ENCODE data around the gene SUCLG1.
"Not testable (repeated sequence)": the region's sequence is repeated elsewhere in the genome, so short reads cannot be mapped to it uniquely, and the experiment has no call there.

SUCLG1 gene

DNA sequence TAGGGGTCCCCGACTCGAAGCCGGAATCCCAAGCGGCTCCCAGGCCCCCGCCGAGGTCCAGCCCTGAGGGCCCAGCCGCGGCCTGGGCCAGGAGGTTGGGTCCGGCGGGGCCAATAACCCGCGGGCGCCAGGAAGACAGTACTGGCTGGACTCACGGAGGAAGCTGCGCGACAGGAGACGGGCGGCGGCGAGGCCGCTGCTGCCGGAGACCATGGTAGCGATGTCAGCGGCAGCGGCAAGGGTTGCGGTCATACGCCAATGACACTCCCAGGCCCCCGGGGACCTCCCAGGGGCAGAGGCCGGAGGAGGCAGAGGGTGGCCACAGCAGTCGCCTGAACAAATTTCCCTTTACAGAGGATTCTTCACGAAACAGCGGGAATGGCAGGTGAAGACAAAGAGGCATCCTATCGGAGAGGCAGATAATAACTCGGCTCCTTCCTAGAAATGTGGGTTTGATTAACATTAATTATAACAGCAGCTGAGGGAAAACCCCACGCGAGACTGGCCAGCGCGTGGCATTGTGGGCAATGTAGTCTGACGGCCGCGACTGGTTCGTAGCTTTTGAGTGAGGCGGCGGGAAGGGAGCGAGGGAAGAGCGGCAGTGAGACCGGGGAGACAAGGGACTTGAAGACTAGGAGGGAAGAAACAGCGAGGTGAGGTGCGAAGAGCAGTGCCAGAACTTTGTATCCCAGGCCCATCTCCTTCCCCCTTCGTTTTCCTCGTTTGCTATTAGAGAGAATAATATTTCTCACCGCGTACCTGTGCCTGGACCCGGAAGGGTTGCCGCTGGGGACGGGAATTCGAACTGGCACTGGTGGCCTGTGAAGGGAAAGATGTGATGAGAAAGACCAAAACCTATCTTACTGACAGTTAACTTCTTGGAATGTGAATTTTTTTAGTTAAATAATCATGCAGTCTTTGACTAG lies at the start of gene SUCLG1:
Gene SUCLG1, minus strand, starts transcription at position 263 of the 926 bp plus-strand sequence. Its CDS starts 11 bp downstream, at position 252.
- DNase-seq (ENCODE audit: low spot score), result peak; percentile 84

DNA sequence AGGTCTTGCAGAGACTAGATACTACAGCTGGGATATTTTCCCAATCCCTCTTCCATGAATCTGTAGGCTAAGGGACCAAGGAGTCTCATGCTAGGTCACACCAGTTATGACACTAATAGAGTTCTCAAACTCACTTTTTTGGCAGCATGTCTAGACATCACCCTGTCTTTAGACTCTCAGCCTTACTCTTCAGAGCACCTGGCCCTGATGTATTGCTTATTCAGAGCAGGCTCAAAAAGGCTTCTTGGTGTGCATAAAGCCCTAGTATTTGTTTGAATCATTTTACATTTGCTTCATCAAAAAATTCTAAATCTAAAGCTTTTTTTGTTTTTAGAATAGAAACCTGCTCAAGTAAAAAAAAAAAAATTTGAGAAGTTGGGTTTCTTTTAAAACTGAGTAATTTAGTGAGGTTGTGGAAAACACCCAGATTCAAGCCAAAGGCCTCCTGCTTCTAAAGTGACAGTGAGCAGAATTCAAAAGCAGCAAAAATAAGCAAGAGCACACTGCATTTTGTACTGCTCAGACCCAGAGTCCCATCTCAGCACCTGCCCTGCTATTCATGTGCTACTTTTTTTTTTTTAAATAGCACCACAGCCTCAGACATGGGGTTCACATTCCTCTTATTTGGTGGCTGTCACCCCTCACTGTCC lies 39.2 kb upstream of the SUCLG1 start:
- DNase-seq (ENCODE audit: low spot score), result no peak

DNA sequence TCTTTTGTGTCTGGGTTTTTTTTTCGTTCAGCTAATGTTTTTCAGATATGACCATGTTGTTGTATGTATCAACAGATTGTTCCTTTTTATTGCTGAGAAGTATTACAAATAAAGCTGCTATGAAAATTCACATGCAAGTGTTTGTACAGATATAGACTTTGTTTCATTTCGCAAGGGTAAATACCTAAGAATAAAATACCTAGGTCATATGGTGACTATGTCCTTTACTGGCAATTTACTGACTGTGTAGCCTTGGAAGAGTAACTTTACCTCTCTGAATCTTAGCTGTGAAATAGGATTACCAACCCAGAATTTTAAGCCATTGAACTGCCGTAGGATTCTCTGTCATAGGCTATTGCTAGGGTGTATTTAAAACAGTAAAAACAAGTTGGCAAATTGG lies 38.2 kb upstream of the SUCLG1 start:
- no peak for DNase-seq (ENCODE audit: low spot score)

DNA sequence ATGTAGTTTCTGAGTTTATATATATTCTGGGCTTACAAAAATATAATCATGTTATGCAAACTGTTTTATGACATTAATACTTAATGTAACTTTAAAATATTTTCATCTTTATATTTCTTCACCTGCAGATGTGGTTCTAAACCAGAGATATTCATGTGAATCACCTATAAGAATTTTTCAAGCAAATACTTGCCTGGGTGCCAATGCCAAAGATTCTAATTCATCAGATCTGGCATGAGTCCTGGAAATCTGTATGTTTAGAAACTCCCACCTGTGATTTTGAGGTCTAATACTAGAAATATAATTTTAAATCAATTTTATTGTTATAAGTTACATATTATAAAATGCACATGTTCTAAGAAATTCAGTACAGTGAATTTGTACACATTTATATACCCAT lies 37.3 kb upstream of the SUCLG1 start:
- no peak for DNase-seq (ENCODE audit: low spot score)

DNA sequence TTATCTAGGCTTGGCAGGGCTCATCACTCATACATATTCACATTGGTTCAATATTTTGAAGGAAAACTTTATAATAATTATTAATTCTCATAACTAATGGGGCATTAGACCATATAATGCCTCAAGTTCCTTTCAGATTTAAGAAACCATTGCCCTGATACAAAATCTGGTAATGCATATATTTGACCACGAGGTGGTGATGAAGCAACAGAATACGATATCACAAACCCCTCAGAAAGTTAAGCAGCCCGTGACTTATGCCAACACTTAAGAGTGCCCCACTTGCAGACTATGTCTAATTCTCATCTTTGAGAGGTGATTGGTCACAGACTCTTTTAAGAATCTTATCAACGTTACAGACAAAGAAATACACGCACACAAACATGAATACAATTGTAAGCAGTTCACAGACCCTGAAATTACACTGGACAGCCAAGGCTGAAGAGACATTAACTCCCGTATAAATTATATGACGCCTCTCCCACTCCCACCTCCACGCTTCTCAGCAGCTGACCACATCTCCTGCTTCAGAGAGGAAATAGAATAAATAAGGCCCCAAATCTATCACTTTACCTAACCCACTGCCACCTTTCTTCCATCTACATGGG lies 36.6 kb upstream of the SUCLG1 start:
- DNase-seq (ENCODE audit: low spot score), result peak; percentile 78

DNA sequence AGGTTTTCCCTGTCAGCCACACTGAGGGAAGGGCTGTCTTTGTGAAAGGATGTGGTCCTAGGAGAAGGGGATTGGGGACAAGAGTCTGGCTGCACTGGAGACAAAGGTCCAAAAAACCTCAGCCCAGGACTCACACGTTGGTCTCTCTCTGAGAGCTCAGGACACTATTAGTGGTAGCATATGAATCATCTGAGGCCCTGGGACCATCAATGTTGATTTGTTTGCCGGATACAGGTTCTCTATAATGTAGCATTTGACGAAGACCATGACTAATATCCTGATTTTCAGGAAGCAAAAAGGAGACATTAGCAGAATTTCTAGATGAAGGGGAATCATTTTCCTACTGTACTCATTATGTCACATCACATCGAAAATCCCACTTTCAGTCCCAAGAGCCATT lies 35.0 kb upstream of the SUCLG1 start:
- peak; percentile 51 for DNase-seq (ENCODE audit: low spot score)

DNA sequence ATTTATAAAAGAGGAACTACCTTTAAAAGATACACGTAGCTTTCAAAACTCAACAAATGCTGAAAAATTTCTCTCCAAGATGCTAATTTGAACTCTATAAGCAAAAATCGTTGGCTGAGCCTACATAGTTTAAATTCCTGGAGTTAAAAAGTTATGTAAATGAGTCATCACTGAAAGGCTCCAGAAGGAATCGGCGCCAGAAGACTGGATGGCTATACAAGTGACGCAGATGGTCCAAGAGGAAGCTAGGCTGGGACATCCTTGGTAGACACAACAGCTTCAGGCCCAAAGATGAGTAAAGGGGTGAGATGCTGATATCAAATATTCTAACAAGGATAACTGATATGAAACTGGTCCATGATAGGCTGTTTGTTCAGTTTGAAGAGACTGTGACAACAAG lies 34.4 kb upstream of the SUCLG1 start:
- DNase-seq (ENCODE audit: low spot score), result peak; percentile 25

DNA sequence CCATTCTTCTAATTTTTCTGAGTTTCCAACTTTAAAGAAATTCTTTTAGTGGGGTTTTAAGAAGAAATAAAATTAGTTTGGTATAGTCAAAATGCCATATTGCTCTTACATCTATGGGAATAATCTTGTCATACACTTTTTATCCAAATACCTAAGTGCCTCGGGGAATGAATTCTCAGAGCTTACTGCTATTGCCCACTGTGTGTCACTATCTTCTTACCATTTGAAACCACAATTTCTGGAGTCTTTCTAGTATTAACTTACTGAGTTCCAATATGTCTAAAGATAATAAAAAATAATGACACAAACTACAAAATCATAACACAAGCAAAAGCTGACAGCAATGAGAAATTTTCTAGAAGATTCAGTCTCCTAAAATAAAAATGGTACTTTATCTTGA lies 33.5 kb upstream of the SUCLG1 start:
- peak; percentile 30 for DNase-seq (ENCODE audit: low spot score)

DNA sequence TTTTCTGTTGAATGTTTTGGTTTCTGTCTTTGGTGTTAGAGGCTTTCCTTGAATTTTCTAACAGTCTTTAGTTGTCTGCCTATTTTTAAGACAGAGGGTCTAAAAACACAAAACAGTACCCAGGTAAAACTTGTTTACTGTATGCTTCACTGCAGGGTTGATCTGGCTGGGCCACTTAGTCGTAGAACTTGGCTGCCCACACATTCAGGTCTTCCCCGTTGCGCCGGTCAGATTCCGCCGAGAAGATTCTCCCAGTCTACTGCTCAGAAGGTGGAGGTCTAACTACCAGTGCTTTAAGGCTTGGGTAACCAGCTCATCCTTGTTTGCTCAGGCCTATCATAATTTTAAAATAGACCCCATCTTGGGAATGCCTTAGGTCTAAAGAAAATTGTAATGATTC lies 32.7 kb upstream of the SUCLG1 start:
- no peak for DNase-seq (ENCODE audit: low spot score)

DNA sequence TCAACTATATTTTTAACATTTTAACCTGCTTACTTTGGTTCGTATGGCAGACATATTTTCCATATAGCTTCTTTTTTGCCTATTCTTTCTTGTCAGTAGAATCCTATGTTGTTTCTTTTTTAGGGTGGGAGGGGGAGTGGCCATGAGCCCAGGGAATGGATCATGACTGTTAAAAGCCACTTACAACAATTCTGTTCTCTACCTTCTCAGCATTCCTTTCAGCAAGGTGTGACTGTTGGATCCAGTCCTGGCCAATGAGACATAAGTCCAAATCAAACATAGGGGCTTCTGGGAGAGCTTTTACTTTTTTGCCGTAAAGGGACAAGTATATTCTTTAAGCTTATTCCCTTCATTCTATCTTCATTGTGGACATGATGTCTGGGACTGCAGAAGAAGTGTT lies 32.2 kb upstream of the SUCLG1 start:
- no peak for DNase-seq (ENCODE audit: low spot score)

DNA sequence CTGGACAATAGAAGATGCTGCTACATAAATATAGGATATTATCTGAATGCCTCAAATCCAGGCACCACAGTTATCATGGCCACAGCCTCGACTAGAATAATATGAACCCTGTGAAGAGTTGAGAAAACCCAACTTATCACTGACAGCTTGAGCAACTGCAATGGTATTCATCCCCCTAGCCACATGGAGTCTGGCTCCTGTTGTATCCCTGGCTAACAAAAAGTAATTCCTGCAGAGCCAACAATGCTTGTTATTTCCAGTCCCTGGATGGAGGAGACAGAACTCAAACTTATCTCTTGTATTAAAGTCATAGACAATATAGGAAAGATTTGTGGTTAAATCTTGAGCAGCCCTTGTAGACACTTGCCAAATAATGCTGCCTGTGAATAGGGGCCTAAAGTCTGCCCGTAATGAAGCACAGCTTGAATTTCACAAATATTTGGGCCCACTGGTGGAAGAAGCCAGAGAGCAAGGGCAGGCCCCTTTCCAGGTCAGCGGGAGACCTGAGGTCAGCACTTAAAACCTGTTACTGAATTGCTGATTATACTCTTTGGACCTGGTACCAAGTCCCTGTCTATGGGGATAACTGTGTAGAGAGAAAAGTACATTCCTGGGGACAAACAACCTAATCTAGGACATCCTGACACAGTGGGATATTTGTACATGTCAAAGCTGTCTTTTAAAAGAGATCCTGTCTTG lies 28.4 kb upstream of the SUCLG1 start:
- DNase-seq (ENCODE audit: low spot score), result no peak

DNA sequence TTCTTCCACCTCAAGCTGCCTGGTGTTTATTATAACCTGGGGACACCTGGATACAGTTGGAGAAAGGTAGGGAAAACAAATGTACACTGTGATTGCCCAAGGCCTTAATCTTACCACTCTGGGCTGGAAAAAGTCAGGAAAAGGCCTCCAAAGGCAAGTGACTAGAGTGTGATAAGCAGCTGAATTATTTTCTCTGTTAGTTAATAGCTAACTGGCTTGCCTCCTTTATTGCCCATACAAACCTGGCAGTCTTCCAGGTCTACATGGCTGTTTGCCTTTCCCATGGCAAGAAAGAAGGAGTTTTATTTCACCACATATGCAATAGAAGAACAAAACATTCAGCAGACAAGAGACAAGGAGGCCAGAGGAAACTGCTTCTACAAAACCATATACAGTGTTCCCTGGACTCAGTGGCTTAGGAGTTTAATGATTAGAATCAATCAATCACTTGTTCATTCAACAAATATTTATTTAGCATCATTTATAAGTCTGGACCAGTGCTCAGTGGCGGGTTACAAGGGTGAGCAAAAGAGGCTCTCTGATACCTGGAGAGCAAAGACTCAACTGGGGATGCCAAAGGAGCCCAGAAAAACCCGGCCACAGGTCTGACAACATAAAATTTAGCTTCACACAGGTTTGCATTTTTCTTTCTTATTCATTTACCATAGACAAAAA lies 27.5 kb upstream of the SUCLG1 start:
- DNase-seq (ENCODE audit: low spot score), result no peak

DNA sequence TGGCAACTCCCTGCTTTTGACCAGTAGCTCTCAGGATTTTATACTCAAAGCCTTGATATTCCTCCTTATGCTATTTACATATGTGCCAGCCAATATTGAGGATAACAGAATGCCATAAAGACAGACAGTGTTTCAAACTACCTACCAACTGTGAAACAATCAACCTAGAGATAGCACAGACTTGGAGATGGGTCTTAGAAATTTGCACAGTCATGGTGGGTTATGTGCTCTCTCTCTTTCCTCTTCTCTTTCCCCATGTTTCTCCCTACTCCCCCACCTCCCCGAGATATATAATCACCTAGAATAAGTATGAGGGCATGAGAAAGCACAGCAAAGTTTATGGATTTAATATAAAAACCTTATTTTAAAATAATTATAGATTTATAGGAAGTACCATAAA lies 24.2 kb upstream of the SUCLG1 start:
- no peak for DNase-seq (ENCODE audit: low spot score)

DNA sequence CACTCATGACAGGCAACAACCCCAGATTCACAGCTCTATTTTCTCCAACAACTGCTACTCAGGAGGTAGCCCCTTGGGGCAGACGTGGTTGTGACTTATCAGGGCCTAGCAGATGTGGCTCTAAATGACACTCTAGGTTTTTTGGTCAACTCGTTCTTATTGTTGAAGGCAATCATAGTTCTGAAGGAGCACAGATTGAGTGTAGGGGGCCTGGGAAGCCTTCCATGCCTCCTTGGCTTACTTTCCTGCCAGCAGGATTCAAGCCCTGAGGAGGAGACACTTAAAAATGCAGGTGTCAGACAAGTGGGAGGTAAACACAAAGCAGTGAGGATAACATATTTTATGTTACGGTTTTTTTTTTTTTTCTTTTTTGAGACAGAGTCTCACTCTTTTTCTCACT lies 23.5 kb upstream of the SUCLG1 start:
- DNase-seq (ENCODE audit: low spot score), result no peak

DNA sequence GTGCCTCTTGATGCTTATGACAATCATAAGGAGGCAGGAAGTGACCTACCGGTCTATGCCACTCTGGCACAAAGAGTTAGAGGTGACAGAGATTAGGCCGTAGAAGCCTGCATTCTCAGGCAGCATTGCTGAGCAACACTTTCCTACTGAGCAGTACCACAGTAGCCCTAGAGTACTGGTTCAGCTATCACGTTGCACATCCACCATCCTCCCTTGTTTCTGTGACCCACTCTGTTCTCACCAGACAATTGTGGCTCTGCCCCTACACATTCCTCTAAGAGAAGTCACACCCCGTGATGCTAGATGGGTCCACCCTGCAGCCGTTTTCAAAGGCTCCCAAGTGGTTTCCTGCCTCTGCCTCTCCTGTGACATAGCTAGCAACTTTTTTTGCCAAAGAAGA lies 22.6 kb upstream of the SUCLG1 start:
- DNase-seq (ENCODE audit: low spot score), result peak; percentile 9

DNA sequence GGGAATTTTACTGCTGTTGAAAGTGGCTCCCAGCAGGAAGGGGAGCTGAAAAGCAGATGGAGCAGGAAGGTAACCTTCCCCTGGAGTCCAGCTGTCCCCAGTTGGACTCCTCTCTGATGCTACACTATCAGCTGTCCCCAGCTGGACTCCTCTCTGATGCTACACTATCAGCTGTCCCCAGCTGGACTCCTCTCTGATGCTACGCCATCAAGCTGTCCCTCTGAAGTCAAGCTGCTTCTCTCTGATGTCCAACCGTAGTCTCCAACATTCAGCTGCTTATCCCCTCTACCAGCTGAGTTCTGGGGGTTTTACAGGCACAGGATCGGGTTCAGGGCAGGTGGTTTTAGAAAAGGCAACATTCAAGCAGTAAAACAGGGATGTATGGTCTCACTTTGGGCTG lies 19.8 kb upstream of the SUCLG1 start:
- no peak for DNase-seq (ENCODE audit: low spot score)

DNA sequence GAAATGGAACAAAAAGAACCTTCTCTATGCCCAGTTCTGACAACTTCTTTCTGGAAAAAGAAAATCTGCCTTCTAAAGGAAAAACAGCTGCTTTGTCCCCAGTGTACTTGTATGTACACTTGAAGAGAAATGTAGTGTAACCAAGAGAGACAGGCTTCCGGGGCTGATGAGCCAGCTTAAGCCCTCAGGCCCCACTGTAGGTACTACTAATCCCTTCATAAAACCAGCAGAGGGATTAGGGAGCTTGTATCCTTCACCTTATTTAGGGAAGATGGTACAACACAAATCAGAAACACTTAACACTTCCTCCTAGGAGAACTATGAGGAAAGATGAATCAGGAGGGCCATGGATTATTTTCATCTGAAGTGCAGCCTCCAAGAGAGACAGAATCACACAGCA lies 18.8 kb upstream of the SUCLG1 start:
- no peak for DNase-seq (ENCODE audit: low spot score)

DNA sequence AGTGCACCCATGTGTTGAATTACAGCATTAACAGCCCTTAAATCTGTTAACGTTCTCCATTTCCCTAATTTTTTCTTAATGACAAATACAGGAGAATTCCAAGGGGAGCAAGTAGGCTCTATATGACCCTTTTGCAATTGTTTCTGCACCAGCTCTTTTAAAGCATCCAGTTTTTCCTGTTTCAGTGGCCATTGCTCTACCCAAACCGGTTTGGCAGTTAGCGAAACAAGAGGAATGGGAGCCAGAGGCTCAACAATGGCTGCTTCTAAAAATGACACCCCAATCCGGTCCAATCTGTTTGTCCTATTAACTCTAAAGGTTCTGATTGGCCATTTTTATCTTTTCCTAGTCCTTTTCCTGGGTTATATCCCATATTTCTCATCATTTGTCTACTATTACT lies 15.1 kb upstream of the SUCLG1 start:
- no peak for DNase-seq (ENCODE audit: low spot score)

DNA sequence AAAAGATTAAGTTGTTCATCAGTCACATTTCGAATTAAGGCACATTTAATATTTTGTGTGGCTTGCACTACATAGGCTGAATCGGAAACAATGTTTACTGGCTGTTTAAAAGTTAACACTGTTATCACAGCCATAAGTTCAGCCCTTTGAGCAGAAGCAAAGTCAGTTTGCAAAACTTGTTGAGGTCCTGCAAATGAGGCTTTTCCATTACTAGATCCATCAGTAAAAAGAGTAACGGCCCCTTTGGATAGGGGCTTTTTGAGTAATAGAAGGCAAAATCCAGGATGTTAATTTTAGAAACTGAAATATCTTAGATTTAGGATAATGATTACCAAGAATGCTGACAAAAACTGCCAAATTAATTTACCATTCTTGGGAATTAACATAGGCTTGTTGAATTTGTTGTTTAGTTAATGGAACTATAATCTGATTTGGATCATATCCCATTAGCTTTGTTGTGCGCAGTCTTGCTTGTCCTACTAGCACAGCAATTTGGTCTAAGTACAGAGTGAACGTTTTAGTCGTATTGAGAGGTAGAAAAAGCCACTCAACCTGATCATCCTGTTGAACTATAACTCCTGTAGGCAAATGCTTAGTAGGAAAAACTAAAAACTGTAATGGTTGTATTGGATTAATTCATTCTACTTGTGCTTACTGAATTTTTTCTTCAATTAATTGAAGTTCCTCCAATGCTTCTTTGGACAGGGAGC lies 13.9 kb upstream of the SUCLG1 start:
- no peak for DNase-seq (ENCODE audit: low spot score)

DNA sequence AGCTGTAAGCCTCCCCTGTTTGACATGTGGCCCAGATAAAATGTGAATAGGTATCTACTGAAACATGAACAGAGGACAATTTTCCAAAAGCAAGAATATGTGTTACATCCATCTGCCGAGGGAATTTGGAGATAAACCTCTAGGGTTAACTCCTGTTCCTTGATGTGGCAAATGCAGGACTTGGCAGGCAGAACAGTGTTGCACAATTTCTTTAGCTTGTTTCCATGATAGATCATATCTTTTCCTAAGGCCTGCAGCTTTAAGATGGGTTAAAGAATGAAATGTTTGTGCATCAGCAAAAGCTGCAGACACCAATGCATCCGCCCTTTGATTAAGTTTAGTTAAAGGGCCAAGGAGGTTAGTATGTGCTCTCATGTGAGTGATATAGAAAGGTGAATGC lies 13.3 kb upstream of the SUCLG1 start:
- not testable (repeated sequence) for DNase-seq (ENCODE audit: low spot score)

DNA sequence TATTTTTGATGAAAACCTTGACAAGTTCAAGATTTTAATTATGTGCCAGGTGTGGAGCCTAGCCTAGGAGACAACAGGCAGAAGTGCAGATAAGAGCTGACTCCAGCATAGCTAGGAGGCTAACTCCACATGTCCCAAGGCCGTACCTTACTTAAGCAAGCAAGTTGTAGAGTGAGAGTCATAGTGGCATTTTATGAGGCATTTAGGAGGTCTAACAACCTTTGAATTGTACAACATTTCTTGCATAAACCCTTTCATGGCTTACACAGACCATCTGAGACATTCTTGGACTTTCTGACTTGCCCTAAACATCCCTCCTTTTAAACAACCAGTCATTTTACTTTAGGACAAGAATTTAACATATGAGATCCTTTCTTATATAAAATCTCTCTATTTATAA lies 8.3 kb upstream of the SUCLG1 start:
- no peak for DNase-seq (ENCODE audit: low spot score)

Data from RKO (cell line).